HG02973 (cell line): ENCODE measurements around the gene CYP2E1.
"Not testable (repeated sequence)": the region's sequence is repeated elsewhere in the genome, so short reads cannot be mapped to it uniquely, and the experiment has no call there.

ENCODE experiments used
- ATAC-seq: cut with Tn5 transposase; IDR thresholded peaks from one replicate; pipeline ENCODE4 v1.9.1; 2021; ENCODE audit warnings: moderate library complexity; ENCODE audit not compliant: unreplicated experiment

The CYP2E1 gene

GRCh38 chr10:133528296-133528844 is 1.2 kb downstream of the CYP2E1 start:
- no peak for ATAC-seq

DNA sequence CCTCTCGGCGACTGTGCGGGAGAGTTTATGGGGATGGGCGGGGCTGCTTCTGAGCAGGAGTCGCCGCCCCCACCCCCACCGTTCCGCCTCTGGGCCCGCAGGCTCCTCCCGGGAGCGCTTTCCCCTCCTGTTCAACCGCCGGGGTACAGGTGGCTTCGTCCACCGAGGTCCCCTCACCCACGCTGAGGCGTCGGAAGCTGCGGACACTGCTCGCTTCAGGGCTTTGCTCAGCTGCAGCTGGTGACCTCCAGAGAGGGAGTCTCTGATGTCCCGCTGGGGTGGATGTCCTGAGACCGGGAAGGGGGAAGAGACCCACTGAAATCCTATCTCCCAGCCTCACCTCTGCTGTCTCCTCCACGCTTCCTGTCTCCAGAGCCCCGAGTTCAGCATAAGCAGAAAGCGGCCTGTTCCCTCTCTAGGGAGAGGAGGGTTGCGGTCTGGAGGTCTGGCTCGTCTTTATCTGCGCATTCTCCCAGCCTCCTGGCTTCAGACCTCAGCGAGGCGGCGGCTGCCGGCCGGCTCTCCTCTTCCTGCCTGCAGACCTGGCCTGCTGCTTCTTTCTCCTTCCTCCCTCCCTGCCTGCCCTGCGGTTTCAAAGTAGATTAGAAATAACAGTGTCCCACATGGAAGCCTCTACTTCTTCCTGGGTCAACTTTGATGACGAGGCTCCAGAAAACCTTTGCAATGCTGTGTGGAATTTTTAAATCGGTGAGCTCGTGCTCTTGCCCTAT is 1.8 kb downstream of the CYP2E1 start:
- ATAC-seq, result no peak

GRCh38 chr10:133529576-133529946 is 2.4 kb downstream of the CYP2E1 start:
- no peak for ATAC-seq

- ATAC-seq, result no peak
Measured at GRCh38 chr10:133530506-133530905, 3.3 kb downstream of the CYP2E1 start.

- no peak for ATAC-seq
Measured at GRCh38 chr10:133532871-133533270, 5.7 kb downstream of the CYP2E1 start.

DNA sequence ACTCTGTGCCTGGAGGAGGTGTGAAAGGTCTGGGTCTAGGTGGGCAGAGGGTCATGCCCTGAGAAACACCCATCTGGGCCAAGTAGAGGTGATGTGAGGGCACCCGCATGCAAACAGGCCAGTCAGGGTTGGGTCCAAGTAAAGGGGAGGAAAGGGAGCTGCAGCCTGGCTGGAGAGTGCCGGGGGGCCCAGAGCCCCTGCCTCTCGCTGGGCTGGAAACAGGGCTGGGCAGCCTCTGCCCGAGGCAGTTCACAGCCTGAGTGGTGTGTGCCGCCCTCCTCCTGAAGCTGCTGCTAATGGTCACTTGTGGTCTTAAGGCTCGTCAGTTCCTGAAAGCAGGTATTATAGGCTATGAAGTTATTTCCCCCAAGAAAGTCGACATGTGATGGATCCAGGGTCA is 7.3 kb downstream of the CYP2E1 start:
- no peak for ATAC-seq

GRCh38 chr10:133536198-133536597 is 9.0 kb downstream of the CYP2E1 start:
- ATAC-seq, result no peak

DNA sequence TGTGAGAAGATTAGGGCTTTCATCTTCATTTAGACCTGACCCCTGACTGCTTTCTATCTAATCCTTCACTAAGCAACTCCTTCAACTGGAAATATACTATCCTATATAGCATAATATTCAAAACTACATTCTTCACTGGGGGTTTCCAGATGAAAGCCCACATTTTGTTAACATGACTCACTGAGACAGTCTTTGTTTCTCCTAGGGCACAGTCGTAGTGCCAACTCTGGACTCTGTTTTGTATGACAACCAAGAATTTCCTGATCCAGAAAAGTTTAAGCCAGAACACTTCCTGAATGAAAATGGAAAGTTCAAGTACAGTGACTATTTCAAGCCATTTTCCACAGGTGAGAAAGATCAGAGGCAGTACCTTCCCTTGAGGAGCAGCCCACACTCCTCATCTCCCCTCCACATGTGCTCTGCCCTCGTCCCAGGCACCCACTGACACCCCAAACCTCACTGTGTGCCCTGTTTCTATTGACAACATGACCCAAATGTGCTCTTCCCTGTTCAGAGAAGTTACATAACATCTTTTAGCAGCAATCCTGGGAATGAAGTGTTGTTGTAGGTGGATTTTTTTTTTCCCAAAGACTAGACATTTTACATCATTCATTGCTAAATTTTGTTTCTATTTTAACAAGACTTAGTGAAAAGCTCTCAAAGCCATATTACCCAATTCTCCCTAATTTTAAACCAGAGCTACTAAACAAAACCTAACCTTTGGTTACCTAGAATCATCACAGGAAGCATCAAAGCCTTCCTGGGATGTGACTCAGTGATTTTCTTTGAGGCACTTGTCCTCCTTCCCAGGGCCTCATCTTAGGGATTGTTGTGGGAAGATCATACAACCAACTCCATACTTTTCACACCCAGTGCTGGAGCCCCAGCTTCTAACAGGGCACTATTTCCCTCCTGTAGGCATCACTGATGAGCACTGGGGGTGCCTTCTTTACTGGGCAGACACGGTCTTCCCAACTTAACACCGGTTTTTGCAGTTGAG is 10.7 kb downstream of the CYP2E1 start:
- ATAC-seq, result no peak

- not testable (repeated sequence) for ATAC-seq
Measured at GRCh38 chr10:133541441-133541975, 14.3 kb downstream of the CYP2E1 start.

DNA sequence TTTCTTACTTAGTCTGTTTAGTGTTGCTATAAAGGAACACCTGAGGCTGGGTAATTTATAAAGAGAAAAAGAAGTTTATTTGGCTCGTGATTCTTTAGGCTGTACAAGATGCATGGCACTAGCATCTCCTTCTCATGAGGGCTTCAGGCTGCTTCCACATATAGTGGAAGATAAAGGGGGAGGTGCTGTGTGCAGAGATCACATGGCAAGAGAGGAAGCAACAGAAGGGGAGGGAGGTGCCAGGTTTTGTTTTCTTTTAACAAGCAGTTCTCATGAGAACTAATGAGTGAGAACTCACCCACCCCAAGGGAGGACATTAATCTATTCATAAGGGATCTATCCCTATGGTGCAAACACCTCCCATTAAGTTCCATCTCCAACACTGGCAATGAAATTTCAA is 17.3 kb downstream of the CYP2E1 start:
- no peak for ATAC-seq

GRCh38 chr10:133554600-133554999 is 27.4 kb downstream of the CYP2E1 start:
- ATAC-seq, result no peak

GRCh38 chr10:133555521-133555920 is 28.4 kb downstream of the CYP2E1 start:
- no peak for ATAC-seq

GRCh38 chr10:133557381-133557780 is 30.2 kb downstream of the CYP2E1 start:
- no peak for ATAC-seq

DNA sequence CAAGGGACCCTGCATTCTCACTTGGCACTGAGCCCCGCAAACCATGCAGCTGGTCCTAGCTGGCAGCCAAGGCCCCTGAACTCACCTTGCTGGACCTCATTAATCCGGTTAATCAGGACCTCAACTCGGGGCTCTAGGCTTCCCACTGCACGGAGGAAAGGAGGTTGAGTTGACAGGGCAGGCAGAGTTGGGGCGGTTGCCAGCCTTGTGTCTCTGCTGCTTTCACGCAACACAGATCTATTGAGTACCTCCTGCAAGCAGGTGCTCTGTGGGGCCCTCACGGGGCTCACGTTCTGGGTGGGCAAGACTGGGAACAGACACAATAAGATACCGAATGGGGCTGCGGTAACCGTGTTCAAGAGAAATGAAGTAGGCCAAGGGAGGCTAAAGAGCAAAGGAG is 32.1 kb downstream of the CYP2E1 start:
- ATAC-seq, result no peak

- no peak for ATAC-seq
Measured at GRCh38 chr10:133564816-133565215, 37.7 kb downstream of the CYP2E1 start.

DNA sequence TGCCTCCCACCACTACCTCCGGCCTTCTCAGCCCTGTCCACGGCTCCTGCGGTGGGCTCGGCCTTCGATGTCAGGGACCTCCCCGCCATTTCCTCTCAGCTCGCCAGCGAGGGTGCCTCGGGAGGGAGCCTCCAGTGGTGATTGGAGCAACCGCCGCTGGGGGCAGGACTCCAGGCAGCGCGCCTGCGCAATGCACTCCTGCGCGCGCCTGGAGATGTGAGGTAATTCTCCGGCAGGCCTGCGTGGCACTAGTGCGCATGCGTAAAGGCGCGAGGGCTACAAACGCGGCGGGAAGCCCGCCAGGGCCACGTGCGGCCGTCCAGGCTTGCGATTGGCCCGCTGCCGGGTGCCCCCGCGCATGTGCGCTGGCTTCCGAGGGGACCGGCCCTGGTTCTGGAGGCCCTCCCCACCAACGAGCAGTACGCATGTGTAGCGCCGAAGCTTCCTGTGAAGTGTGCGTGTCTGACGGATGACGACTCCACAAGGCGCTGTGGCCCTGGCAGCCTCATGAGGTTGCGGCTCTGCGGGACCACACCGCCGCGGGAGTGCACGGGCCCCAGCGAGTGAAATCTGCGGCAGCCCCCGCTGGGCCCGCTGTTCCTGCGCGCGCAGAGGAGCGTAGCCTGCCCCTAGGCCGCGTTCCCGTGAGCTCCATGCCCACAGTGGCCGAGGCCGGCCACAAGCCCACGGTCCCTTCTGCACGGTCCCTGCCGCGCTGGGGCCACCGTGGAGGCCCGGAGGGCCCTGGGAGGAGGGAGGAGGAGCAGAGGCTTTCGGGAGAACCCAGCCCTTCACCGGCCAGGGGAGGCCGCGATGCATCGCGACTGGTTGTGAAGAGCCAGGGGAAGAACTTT is 38.5 kb downstream of the CYP2E1 start, which contains the start of gene SYCE1:
Gene SYCE1 (minus strand): TSS at position 143 of the 854 bp plus-strand sequence. CDS start 54 bp downstream, at position 89.
- ATAC-seq, result no peak

- no peak for ATAC-seq
Measured at GRCh38 chr10:133567119-133567518, 40.0 kb downstream of the CYP2E1 start.

DNA sequence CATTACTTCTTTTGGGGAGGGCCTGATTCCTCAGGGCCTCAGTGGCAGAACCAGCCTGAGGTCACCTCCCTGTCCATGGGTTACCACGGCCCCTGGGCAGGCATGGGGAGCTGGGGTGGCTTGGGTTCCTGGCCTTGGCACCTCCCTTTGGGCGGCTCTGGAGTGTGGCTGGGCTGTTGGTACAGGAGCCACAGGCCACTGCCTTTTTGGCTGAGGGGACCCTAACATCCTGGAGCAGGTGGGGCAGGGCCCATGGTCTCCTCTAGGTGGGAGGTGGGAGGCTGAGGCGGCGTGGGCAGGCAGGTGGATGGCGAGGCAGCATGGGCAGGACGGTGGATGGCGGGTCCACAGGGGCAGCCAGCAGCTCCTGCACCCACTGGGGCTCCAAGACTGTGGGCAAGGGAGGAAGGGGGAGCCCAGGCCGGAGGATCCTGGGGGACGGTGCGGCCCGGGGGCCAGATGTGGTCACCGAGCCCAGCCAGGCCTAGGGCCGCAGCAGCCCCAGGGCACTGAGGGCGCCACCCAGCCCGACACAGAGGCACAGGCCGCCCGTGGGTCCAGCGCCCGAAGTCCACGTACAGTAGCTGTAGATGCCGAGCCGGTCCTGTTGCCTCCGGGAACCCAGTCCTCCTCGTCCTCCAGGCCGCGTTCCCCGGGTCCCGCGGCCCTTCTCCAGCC is 40.6 kb downstream of the CYP2E1 start:
- ATAC-seq, result no peak

DNA sequence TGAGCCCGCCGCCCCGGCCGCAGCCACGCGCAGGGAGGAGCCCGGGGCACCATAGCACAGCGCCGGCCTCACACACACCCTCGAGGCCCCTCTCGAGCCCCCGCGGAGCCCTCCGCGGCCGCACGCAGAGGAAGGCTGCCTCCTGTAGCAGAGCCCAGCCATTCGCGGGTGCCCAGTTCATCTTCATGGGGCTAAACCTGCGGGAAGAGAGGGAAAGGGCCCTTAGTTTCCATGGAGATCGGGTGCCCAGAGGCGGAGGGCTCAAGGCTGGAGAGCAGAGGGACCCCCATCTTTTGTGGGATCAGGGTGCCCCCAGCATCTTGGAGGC is 41.1 kb downstream of the CYP2E1 start:
- ATAC-seq, result no peak
